Measurements from ENCODE around the gene OR6B3. TPM values are rescaled to one million over a fixed set of nuclear protein-coding genes. Genes with fewer than 3 reads are reported as not detected.

The OR6B3 gene
- total RNA-seq, 4 donors from 2014 or later: not detected

- no peaks in the 10 kb centered on the region for H3K9me3 ChIP-seq
- no peaks in the 10 kb centered on the region for H3K36me3 ChIP-seq
- no peaks in the 10 kb centered on the region for H3K4me1 ChIP-seq
- intact Hi-C loops (cut with DNase I): no loop called here
- H3K27me3 ChIP-seq: peaks cover 0 to 52% (median 0%) of the 10 kb centered on the region in 4 donors
- DNase-seq (ENCODE audit: extremely low spot score): no peak
- H3K27ac ChIP-seq (replicated peaks in 1 of 4): no peak overlapping the region
- TF ChIP-seq POLR2A (IDR thresholded peaks at IDR 0.05; ENCODE audit: low read depth): no peak
- no peak for TF ChIP-seq CTCF (IDR thresholded peaks at IDR 0.05)
- TF ChIP-seq POLR2AphosphoS5 (IDR thresholded peaks at IDR 0.05): no peak
- no peak for TF ChIP-seq EP300 (IDR thresholded peaks at IDR 0.05)
- 79% methylated on average over 6 of the region's 6 CpGs for WGBS
- no peak overlapping the region for H3K4me3 ChIP-seq
Measured at GRCh38 chr2:240041363-240041762, 12.0 kb downstream of the OR6B3 start.

GRCh38 chr2:240037358-240037757 lies 16.0 kb downstream of the OR6B3 start:
- intact Hi-C loops (cut with DNase I): no loop called here
- H3K27me3 ChIP-seq: peaks cover 0 to 39% (median 0%) of the 10 kb centered on the region in 4 donors
- H3K36me3 ChIP-seq: no peaks in the 10 kb centered on the region
- DNase-seq (ENCODE audit: extremely low spot score): no peak
- H3K4me3 ChIP-seq: no peak overlapping the region
- TF ChIP-seq EP300 (IDR thresholded peaks at IDR 0.05): no peak
- TF ChIP-seq POLR2AphosphoS5 (IDR thresholded peaks at IDR 0.05): no peak
- no peak for TF ChIP-seq CTCF (IDR thresholded peaks at IDR 0.05)
- no peak for TF ChIP-seq POLR2A (IDR thresholded peaks at IDR 0.05; ENCODE audit: low read depth)
- H3K4me1 ChIP-seq: no peaks in the 10 kb centered on the region
- no peaks in the 10 kb centered on the region for H3K9me3 ChIP-seq
- H3K27ac ChIP-seq (replicated peaks in 1 of 4): no peak overlapping the region

GRCh38 chr2:240033330-240033678 lies 20.0 kb downstream of the OR6B3 start:
- intact Hi-C loops (cut with DNase I): no loop called here
- no peaks in the 10 kb centered on the region for H3K4me1 ChIP-seq
- no peak for DNase-seq (ENCODE audit: extremely low spot score)
- WGBS: 45% methylated on average over 5 of the region's 5 CpGs
- no peaks in the 10 kb centered on the region for H3K9me3 ChIP-seq
- H3K4me3 ChIP-seq: no peak overlapping the region
- no peak overlapping the region for H3K27ac ChIP-seq (replicated peaks in 1 of 4)
- no peaks in the 10 kb centered on the region for H3K36me3 ChIP-seq
- no peak for TF ChIP-seq POLR2A (IDR thresholded peaks at IDR 0.05; ENCODE audit: low read depth)
- no peak for TF ChIP-seq POLR2AphosphoS5 (IDR thresholded peaks at IDR 0.05)
- TF ChIP-seq EP300 (IDR thresholded peaks at IDR 0.05): no peak
- no peak for TF ChIP-seq CTCF (IDR thresholded peaks at IDR 0.05)
- H3K27me3 ChIP-seq: peaks cover 0 to 29% (median 0%) of the 10 kb centered on the region in 4 donors

GRCh38 chr2:240032406-240033329 lies 20.7 kb downstream of the OR6B3 start:
- intact Hi-C loops (cut with DNase I): no loop called here
- no peak overlapping the region for H3K4me3 ChIP-seq
- H3K27ac ChIP-seq (replicated peaks in 1 of 4): no peak overlapping the region
- WGBS: 73% methylated on average over 12 of the region's 14 CpGs
- no peak for TF ChIP-seq POLR2AphosphoS5 (IDR thresholded peaks at IDR 0.05)
- no peak for TF ChIP-seq CTCF (IDR thresholded peaks at IDR 0.05)
- no peak for TF ChIP-seq EP300 (IDR thresholded peaks at IDR 0.05)
- TF ChIP-seq POLR2A (IDR thresholded peaks at IDR 0.05; ENCODE audit: low read depth): no peak
- no peaks in the 10 kb centered on the region for H3K36me3 ChIP-seq
- no peak for DNase-seq (ENCODE audit: extremely low spot score)
- no peaks in the 10 kb centered on the region for H3K9me3 ChIP-seq
- H3K4me1 ChIP-seq: no peaks in the 10 kb centered on the region
- H3K27me3 ChIP-seq: peaks cover 0 to 29% (median 0%) of the 10 kb centered on the region in 4 donors
